ENCODE measurements around the gene NFKB2.

The NFKB2 gene

GRCh38 chr10:102434394-102435132, 39.1 kb downstream of the NFKB2 start:
- no peak for DNase-seq (ENCODE audit: extremely low read depth, low read depth)
- TF ChIP-seq, protein P1, sequence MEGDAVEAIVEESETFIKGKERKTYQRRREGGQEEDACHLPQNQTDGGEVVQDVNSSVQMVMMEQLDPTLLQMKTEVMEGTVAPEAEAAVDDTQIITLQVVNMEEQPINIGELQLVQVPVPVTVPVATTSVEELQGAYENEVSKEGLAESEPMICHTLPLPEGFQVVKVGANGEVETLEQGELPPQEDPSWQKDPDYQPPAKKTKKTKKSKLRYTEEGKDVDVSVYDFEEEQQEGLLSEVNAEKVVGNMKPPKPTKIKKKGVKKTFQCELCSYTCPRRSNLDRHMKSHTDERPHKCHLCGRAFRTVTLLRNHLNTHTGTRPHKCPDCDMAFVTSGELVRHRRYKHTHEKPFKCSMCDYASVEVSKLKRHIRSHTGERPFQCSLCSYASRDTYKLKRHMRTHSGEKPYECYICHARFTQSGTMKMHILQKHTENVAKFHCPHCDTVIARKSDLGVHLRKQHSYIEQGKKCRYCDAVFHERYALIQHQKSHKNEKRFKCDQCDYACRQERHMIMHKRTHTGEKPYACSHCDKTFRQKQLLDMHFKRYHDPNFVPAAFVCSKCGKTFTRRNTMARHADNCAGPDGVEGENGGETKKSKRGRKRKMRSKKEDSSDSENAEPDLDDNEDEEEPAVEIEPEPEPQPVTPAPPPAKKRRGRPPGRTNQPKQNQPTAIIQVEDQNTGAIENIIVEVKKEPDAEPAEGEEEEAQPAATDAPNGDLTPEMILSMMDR (IDR thresholded peaks at IDR 0.05; ENCODE audit: low read depth, low read length), result no peak

GRCh38 chr10:102435133-102435497, 39.6 kb downstream of the NFKB2 start:
- no peak for DNase-seq (ENCODE audit: extremely low read depth, low read depth)
- TF ChIP-seq, protein P1 (IDR thresholded peaks at IDR 0.05; ENCODE audit: low read depth, low read length), result no peak

GRCh38 chr10:102435529-102436233, 40.2 kb downstream of the NFKB2 start:
- no peak for DNase-seq (ENCODE audit: extremely low read depth, low read depth)
- TF ChIP-seq, protein P1 (IDR thresholded peaks at IDR 0.05; ENCODE audit: low read depth, low read length), result no peak

DNA sequence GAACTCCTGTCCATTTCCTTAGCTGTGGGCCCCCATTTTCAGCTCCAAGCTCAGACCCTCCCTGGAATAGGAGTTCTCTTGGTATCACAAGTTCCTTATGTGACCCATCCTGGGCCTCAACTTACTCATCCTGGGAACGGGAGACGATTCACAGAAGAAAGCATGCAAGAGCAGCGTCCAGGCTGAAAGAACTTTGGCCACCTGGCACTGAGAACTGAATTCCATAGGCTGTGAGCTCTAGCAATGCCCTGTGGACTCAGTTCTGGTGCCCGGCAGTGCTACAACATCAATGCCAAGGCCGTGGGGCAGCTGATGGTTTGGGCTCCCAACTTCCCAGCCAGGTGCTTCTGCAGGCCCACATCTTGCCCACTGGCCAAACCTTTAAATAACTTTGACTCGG, 40.8 kb downstream of the NFKB2 start:
- no peak for DNase-seq (ENCODE audit: extremely low read depth, low read depth)
- TF ChIP-seq, protein P1 (IDR thresholded peaks at IDR 0.05; ENCODE audit: low read depth, low read length), result no peak

DNA sequence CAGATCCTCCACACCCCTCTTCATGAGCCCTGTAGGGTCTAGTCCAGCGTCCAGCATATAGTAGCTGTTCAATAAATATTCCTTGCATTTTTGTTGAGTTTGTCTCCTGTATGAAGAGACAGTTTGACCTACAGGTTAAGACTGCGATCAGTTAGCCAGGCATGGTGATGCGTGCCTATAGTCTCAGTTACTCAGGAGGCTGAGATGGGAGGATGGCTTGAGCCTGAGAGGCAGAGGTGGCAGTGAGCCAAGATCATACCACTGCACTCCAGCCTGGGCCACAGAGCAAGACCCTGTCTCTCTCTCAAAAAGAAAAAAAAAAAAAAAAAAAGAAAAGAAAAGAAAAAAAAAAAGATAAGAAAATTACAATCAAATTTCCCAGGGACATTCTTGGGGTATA, 42.0 kb downstream of the NFKB2 start:
- DNase-seq (ENCODE audit: extremely low read depth, low read depth), result no peak
- TF ChIP-seq, protein P1 (IDR thresholded peaks at IDR 0.05; ENCODE audit: low read depth, low read length), result no peak

- no peak for DNase-seq (ENCODE audit: extremely low read depth, low read depth)
- TF ChIP-seq, protein P1 (IDR thresholded peaks at IDR 0.05; ENCODE audit: low read depth, low read length), result no peak
Measured at GRCh38 chr10:102438374-102438773, 42.9 kb downstream of the NFKB2 start.

DNA sequence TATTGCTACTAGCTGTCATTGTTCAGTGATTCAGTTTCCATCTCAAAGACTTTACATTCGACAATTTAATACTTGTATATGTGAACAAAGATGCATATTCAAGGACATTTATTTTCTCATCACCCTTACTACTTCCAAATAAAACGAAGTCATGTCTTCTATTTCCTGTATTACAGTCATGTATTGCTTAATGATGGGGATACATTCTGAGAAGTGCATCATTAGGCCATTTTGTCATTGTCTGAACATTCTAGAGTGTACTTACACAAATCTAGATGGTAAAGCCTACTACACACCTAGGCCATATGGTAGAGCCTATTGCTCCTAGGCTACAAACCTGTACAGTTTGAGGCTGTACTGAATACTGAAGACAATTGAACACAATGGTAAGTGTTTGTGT, 49.3 kb downstream of the NFKB2 start:
- no peak for DNase-seq (ENCODE audit: extremely low read depth, low read depth)
- TF ChIP-seq, protein P1 (IDR thresholded peaks at IDR 0.05; ENCODE audit: low read depth, low read length), result no peak

Measured in AG09319 (cell line).